Brain microvascular endothelial cell (primary cell): ENCODE results near the gene CEP126.
"Not testable (repeated sequence)": the region's sequence is repeated elsewhere in the genome, so short reads cannot be mapped to it uniquely, and the experiment has no call there.

Experiments
- DNase-seq: peaks from one replicate; pipeline ENCODE4 v3.0.0-alpha.2; 2020
- H3K27ac ChIP-seq: fragments of 250-450 bp; sonication (Bioruptor Pico); 2 replicates; pipeline ENCODE4 v1.5.1; 2020; ENCODE audit warnings: mild to moderate bottlenecking, moderate library complexity
- H3K27me3 ChIP-seq: fragments of 250-450 bp; sonication (Bioruptor Pico); replicated peaks from 2 replicates; pipeline ENCODE4 v1.5.1; 2020; ENCODE audit warnings: mild to moderate bottlenecking
- H3K36me3 ChIP-seq: fragments of 250-450 bp; sonication (Bioruptor Pico); replicated peaks from 2 replicates; pipeline ENCODE4 v1.5.1; 2020; ENCODE audit warnings: mild to moderate bottlenecking
- H3K4me3 ChIP-seq: 2 replicates; pipeline ENCODE4 v1.5.1; 2011; ENCODE audit warnings: low read depth, mild to moderate bottlenecking, control low read depth, low read length, moderate library complexity
- CTCF ChIP-seq: IDR thresholded peaks from 2 replicates; pipeline ENCODE4 v1.5.1; 2011; ENCODE audit warnings: low read depth, mild to moderate bottlenecking, moderate library complexity, low read length, control low read depth, inconsistent platforms; ENCODE audit errors: missing control alignments
- in situ Hi-C: cut with HindIII; loops from 2 replicates; pipeline ENCODE4 v1.10.0; 2017; ENCODE audit warnings: low sequenced_read_pairs, low pct_ligation_motif_present

The CEP126 gene

GRCh38 chr11:101960231-101960630 is 45.4 kb downstream of the CEP126 start:
- in situ Hi-C loops, result no loop called here
- no peak for TF ChIP-seq CTCF
- Histone ChIP-seq H3K36me3 (no peaks in the 10 kb centered on the region), H3K4me3 (no peak overlapping the region), H3K27ac (no peak overlapping the region), H3K27me3 (no peaks in the 10 kb centered on the region)
- DNase-seq, result no peak

GRCh38 chr11:101964200-101964599 is 49.4 kb downstream of the CEP126 start:
- in situ Hi-C loops, H3K36me3 ChIP-seq, DNase-seq, H3K27ac ChIP-seq, H3K4me3 ChIP-seq, H3K27me3 ChIP-seq: not testable (repeated sequence)

GRCh38 chr11:101974255-101974654 is 59.4 kb downstream of the CEP126 start:
- H3K27ac ChIP-seq, result no peak overlapping the region
- no peak for DNase-seq
- H3K27me3 ChIP-seq, result no peaks in the 10 kb centered on the region
- H3K36me3 ChIP-seq, result no peaks in the 10 kb centered on the region
- peak; percentile 39 for TF ChIP-seq CTCF
- H3K4me3 ChIP-seq, result no peak overlapping the region
- in situ Hi-C loops, result no loop called here

- DNase-seq, result no peak
- H3K36me3 ChIP-seq, result no peaks in the 10 kb centered on the region
- in situ Hi-C loops, result no loop called here
- no peak overlapping the region for H3K4me3 ChIP-seq
- H3K27ac ChIP-seq, result no peak overlapping the region
- H3K27me3 ChIP-seq, result no peaks in the 10 kb centered on the region
- no peak for TF ChIP-seq CTCF
These were observed 60.0 kb downstream of the CEP126 start for GRCh38 chr11:101974771-101975170.

- no peak for TF ChIP-seq CTCF
- H3K27me3 ChIP-seq, result no peaks in the 10 kb centered on the region
- no peak overlapping the region for H3K27ac ChIP-seq
- DNase-seq, result no peak
- no peaks in the 10 kb centered on the region for H3K36me3 ChIP-seq
- in situ Hi-C loops, result no loop called here
- no peak overlapping the region for H3K4me3 ChIP-seq
These were observed 60.9 kb downstream of the CEP126 start for GRCh38 chr11:101975734-101976133.

GRCh38 chr11:101987370-101987769 is 72.6 kb downstream of the CEP126 start:
- DNase-seq, result no peak
- no peaks in the 10 kb centered on the region for H3K27me3 ChIP-seq
- no peak overlapping the region for H3K27ac ChIP-seq
- H3K36me3 ChIP-seq, result no peaks in the 10 kb centered on the region
- no peak overlapping the region for H3K4me3 ChIP-seq
- TF ChIP-seq CTCF, result no peak
- in situ Hi-C loops, result no loop called here
